ENCODE data around the gene KSR2.

DNA sequence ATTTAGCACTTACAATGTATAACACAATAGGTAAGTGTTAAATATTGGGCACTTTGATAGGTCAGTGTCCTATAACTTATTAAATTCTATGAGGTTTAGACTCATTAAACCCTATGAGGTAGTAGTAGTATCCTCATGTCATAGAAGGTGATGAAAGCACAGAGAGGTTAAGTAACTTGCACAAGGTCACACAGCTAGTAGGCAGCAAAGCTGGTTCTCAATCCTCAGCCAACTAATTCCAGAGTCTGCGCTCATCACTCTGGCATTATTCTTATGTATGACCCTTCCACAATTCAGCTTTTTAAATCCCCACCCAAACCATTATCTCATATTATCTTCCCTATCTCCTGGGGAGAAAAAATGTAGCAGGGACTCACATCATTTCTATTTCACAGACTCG lies 141.1 kb downstream of the KSR2 start:
- TF ChIP-seq CTCF (IDR thresholded peaks at IDR 0.05; ENCODE audit: low read depth, low read length, poor library complexity, severe bottlenecking) (no peak), EZH2phosphoT487 (IDR thresholded peaks at IDR 0.05; ENCODE audit: borderline replicate concordance, low read length) (no peak)
